ENCODE data around the gene XYLT1. TPM values are rescaled to one million over a fixed set of nuclear protein-coding genes. Genes with fewer than 3 reads are reported as not detected.

The XYLT1 gene
- total and polyA plus RNA-seq, 2 of the 13 experiments (the other 11 are each of a cell fraction or from before 2014, with no cell fraction given): not detected

DNA sequence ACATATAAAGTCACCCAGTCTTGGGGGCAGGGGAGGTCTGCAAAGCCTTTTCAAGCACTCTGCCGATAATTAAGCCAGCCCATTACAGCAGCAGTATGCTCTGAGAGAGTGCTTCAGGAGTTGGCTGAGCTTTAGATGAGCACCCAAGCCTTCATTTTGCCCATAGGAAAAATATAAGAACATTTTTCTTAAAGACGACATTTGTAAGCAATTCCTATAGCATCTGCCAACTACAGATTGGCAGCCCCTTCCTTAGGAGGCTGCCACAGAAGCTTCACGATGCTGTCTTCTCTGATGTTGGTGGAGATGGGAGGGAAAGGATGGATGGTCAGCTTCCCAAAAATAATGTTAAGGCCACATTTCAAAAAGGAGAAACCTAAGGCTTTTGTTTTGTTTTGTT is 367.5 kb downstream of the XYLT1 start:
- under 1% methylated on average over 3 of the region's 3 CpGs for WGBS (ENCODE audit: low lambda C conversion rate)
- TF ChIP-seq GABPB1 (CRISPR knock-in tag; IDR thresholded peaks at IDR 0.05): no peak
- TF ChIP-seq TFE3 (CRISPR knock-in tag; IDR thresholded peaks at IDR 0.05): no peak
- no peak for TF ChIP-seq ATM (IDR thresholded peaks at IDR 0.05; ENCODE audit: borderline replicate concordance)
- no peak for TF ChIP-seq GTF3A (CRISPR knock-in tag; conservative IDR thresholded peaks at IDR 0.05)
- TF ChIP-seq ERF (CRISPR knock-in tag; IDR thresholded peaks at IDR 0.05): no peak
- TF ChIP-seq HMGA1 (CRISPR knock-in tag; conservative IDR thresholded peaks at IDR 0.05): no peak
- TF ChIP-seq ZBTB44 (CRISPR knock-in tag; IDR thresholded peaks at IDR 0.05): no peak
- no peak for TF ChIP-seq TRAFD1 (CRISPR knock-in tag; IDR thresholded peaks at IDR 0.05; ENCODE audit: borderline replicate concordance)
- TF ChIP-seq ARNT (IDR thresholded peaks at IDR 0.05): no peak
- TF ChIP-seq, protein P1, sequence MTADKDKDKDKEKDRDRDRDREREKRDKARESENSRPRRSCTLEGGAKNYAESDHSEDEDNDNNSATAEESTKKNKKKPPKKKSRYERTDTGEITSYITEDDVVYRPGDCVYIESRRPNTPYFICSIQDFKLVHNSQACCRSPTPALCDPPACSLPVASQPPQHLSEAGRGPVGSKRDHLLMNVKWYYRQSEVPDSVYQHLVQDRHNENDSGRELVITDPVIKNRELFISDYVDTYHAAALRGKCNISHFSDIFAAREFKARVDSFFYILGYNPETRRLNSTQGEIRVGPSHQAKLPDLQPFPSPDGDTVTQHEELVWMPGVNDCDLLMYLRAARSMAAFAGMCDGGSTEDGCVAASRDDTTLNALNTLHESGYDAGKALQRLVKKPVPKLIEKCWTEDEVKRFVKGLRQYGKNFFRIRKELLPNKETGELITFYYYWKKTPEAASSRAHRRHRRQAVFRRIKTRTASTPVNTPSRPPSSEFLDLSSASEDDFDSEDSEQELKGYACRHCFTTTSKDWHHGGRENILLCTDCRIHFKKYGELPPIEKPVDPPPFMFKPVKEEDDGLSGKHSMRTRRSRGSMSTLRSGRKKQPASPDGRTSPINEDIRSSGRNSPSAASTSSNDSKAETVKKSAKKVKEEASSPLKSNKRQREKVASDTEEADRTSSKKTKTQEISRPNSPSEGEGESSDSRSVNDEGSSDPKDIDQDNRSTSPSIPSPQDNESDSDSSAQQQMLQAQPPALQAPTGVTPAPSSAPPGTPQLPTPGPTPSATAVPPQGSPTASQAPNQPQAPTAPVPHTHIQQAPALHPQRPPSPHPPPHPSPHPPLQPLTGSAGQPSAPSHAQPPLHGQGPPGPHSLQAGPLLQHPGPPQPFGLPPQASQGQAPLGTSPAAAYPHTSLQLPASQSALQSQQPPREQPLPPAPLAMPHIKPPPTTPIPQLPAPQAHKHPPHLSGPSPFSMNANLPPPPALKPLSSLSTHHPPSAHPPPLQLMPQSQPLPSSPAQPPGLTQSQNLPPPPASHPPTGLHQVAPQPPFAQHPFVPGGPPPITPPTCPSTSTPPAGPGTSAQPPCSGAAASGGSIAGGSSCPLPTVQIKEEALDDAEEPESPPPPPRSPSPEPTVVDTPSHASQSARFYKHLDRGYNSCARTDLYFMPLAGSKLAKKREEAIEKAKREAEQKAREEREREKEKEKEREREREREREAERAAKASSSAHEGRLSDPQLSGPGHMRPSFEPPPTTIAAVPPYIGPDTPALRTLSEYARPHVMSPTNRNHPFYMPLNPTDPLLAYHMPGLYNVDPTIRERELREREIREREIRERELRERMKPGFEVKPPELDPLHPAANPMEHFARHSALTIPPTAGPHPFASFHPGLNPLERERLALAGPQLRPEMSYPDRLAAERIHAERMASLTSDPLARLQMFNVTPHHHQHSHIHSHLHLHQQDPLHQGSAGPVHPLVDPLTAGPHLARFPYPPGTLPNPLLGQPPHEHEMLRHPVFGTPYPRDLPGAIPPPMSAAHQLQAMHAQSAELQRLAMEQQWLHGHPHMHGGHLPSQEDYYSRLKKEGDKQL (CRISPR knock-in tag; IDR thresholded peaks at IDR 0.05; ENCODE audit: low read depth): no peak
- TF ChIP-seq ZHX1 (CRISPR knock-in tag; IDR thresholded peaks at IDR 0.05; ENCODE audit: low read depth): no peak
- no peak for TF ChIP-seq KDM1A (CRISPR knock-in tag; IDR thresholded peaks at IDR 0.05)
- Histone ChIP-seq H3K4me3 (replicated peaks in 1 of 3; ENCODE audit: insufficient read depth in 1 of 3, low read depth in 2 of 3, low read length in 3 of 3) (no peak overlapping the region), H3K79me2 (ENCODE audit: insufficient read depth, low read length) (no peaks in the 10 kb centered on the region), H2AFZ (ENCODE audit: low read length) (no peak overlapping the region), H3K4me2 (ENCODE audit: low read depth, low read length) (no peak overlapping the region), H3K27ac (ENCODE audit: extremely low read length, insufficient read depth, low read length) (no peak overlapping the region), H3K27me3 (ENCODE audit: control insufficient read depth in 1 of 2, insufficient read depth in 2 of 2, low read length in 2 of 2) (peaks cover 0 to 36% of the 10 kb centered on the region in 2 experiments; a peak in 3 of 5 replicates), H4K20me1 (ENCODE audit: insufficient read depth, low read length) (no peaks in the 10 kb centered on the region), H3K9ac (ENCODE audit: insufficient read depth, low read depth, low read length) (no peak overlapping the region), H3K4me1 (ENCODE audit: insufficient read depth, low read length) (no peaks in the 10 kb centered on the region), H3K9me3 (ENCODE audit: low read length) (0 out of 2 replicates have a peak, but pooled peaks cover 4% of the 10 kb centered on the region), H3K36me3 (replicated peaks in 1 of 2; ENCODE audit: control insufficient read depth in 1 of 2, insufficient read depth in 2 of 2, low read length in 2 of 2) (no peaks in the 10 kb centered on the region)
- ChIA-PET CTCF (ENCODE audit: low intra/inter-chr PET ratio, low total read pairs) (no interaction called here), POLR2A (no interaction called here)
- intact Hi-C loops (cut with micrococcal nuclease; ENCODE audit: unreplicated experiment): no loop called here
- ATAC-seq (no peak), DNase-seq (ENCODE audit: low spot score) (no peak), FAIRE-seq (no peak)
- in situ Hi-C loops (cut with HindIII; ENCODE audit: extremely low pct_ligation_motif_present, low pct_unique_long_range_greater_than_20kb): no loop called here
- no TSS peak for BruUV-seq (replicated peaks)

All from HepG2 (cell line).